Activated naive CD4-positive, alpha-beta T cell treated with anti-CD3 and anti-CD28 coated beads, Interleukin-2, amount 50 U/mL, for 24 hours (primary cell): ENCODE results near the gene IFNK.

Experiments
- H3K27ac Mint-ChIP-seq: one replicate; pipeline ENCODE4 v1.8.0; 2021; ENCODE audit warnings: mild to moderate bottlenecking, mixed read lengths
- H3K27me3 Mint-ChIP-seq: one replicate; pipeline ENCODE4 v1.8.0; 2021; ENCODE audit warnings: mixed read lengths
- H3K36me3 Mint-ChIP-seq: one replicate; pipeline ENCODE4 v1.8.0; 2021; ENCODE audit warnings: mixed read lengths
- H3K4me1 Mint-ChIP-seq: one replicate; pipeline ENCODE4 v1.8.0; 2021; ENCODE audit warnings: mixed read lengths
- H3K4me3 Mint-ChIP-seq: one replicate; pipeline ENCODE4 v1.8.0; 2021; ENCODE audit warnings: mild to moderate bottlenecking, mixed read lengths
- H3K9me3 Mint-ChIP-seq: one replicate; pipeline ENCODE4 v1.8.0; 2021; ENCODE audit warnings: mixed read lengths

Gene IFNK

GRCh38 chr9:27542508-27542907 lies 18.4 kb downstream of the IFNK start:
- H3K36me3 Mint-ChIP-seq: peaks cover 12% of the 10 kb centered on the region

GRCh38 chr9:27545471-27545870 lies 21.4 kb downstream of the IFNK start:
- Mint-ChIP-seq H3K27me3 (no peaks in the 10 kb centered on the region), H3K36me3 (peaks cover 11% of the 10 kb centered on the region), H3K4me1 (no peaks in the 10 kb centered on the region), H3K9me3 (no peaks in the 10 kb centered on the region), H3K4me3 (no peak overlapping the region), H3K27ac (no peak overlapping the region)

More at GRCh38 chr9:27542508-27542907, 18.4 kb downstream of the IFNK start:
- no peaks in the 10 kb centered on the region for H3K4me1 Mint-ChIP-seq
- no peak overlapping the region for H3K4me3 Mint-ChIP-seq
- H3K27me3 Mint-ChIP-seq: no peaks in the 10 kb centered on the region
- no peak overlapping the region for H3K27ac Mint-ChIP-seq
- no peaks in the 10 kb centered on the region for H3K9me3 Mint-ChIP-seq

DNA sequence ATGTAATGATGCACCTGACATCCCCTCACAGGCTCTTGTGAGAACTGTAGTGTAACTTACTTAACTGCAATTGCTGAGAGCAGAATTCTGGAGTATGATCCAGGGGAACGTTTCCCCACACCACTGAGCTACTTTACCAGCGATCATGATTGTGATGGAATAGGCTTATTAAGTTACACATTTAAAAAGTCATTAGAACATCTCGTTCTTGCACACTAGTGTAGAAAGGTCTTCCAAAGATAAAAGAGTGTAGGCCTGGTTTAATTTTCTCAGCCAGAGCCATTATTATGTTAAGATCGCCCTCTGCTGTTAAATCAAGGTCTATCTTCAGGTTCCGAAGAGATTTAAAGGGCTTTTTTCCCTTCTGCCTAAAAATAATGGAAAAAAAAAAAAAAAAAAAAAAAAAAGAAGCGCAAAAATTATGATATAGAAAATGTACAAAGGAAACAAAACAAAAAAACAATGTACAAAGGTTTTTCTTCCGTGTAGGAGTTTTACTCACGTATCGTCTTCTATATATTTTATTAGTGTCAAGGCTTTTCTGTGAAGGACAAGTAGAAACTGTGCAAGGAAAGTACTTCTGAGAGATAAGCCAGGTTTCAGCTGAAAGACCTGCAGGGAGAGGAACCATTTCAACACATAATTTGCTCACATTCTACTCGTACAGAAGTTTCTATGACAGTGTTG lies 24.1 kb downstream of the IFNK start:
- no peaks in the 10 kb centered on the region for H3K4me1 Mint-ChIP-seq
- no peaks in the 10 kb centered on the region for H3K9me3 Mint-ChIP-seq
- no peak overlapping the region for H3K27ac Mint-ChIP-seq
- H3K36me3 Mint-ChIP-seq: peaks cover 13% of the 10 kb centered on the region
- H3K27me3 Mint-ChIP-seq: no peaks in the 10 kb centered on the region
- no peak overlapping the region for H3K4me3 Mint-ChIP-seq

DNA sequence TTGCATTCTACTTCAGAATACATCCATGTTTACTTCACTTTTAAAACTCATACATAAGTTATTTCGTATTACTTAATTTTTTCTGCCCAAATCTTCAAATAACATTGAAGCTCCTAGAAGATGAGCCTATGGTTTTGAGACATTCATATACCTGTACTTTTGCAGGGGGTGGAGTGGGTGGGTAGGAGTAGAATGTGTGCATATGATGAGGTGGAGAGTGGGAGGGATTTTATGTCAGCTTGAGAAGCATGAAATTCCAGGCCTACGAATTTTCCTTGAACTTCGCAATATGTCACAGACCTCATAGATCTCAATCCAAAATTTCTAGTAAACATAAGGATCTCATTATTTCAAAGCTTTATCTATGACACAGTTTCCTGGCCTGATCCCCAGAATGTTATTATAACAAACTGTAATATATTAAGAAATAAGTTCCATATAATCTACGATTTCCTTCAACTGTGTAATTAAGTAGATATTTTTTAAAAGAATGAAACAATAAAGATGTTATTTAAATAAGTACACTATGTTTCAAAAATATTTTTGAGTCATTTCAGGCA lies 25.2 kb downstream of the IFNK start:
- Mint-ChIP-seq H3K27me3 (no peaks in the 10 kb centered on the region), H3K27ac (no peak overlapping the region), H3K9me3 (no peaks in the 10 kb centered on the region), H3K36me3 (peaks cover 20% of the 10 kb centered on the region), H3K4me1 (no peaks in the 10 kb centered on the region), H3K4me3 (no peak overlapping the region)

DNA sequence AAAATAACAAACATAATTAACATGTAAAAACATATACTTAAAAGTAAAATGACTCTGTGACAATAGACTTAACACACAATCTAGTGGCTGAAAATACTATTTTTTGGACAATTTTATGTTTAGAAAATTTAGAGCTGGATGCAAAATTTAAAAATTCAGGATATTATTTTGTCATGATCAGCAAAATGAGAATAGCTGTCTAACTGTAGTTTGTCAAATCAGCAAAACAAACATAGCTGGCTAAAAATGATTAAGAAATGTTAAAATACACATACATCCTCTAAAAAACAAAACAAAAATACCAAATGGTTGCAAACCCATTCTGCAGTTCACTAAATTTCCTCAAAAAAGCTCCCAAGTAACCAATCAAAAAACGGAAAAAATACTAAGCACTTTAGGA lies 30.6 kb downstream of the IFNK start:
- H3K4me1 Mint-ChIP-seq: no peaks in the 10 kb centered on the region
- H3K4me3 Mint-ChIP-seq: no peak overlapping the region
- no peaks in the 10 kb centered on the region for H3K27me3 Mint-ChIP-seq
- no peaks in the 10 kb centered on the region for H3K9me3 Mint-ChIP-seq
- H3K36me3 Mint-ChIP-seq: peaks cover 23% of the 10 kb centered on the region
- H3K27ac Mint-ChIP-seq: no peak overlapping the region

DNA sequence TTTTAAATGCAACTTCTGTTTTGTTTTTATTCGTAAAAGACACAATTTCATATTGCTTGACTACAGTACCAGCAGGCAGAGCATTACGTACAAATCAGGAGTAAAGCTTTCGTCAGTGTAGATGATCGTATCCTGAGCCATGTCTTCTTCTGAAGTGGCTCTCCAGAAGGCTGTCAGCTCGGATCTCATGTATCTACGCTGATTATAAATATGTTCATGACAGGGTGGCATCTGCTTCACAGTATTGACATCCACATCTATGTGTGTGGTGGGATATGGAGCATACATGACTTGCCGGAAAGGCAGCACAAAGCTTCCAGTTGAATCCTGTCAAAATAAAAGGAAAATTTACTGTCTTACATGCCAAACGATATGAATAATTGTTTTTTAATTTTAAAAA lies 32.4 kb downstream of the IFNK start:
- Mint-ChIP-seq H3K4me1 (peaks cover 1% of the 10 kb centered on the region), H3K27ac (no peak overlapping the region), H3K36me3 (peaks cover 25% of the 10 kb centered on the region), H3K4me3 (no peak overlapping the region), H3K27me3 (no peaks in the 10 kb centered on the region), H3K9me3 (no peaks in the 10 kb centered on the region)

GRCh38 chr9:27558307-27558706 lies 34.2 kb downstream of the IFNK start:
- Mint-ChIP-seq H3K36me3 (peaks cover 23% of the 10 kb centered on the region), H3K27ac (no peak overlapping the region), H3K4me1 (peaks cover 5% of the 10 kb centered on the region), H3K9me3 (no peaks in the 10 kb centered on the region), H3K4me3 (no peak overlapping the region), H3K27me3 (no peaks in the 10 kb centered on the region)

- peaks cover 13% of the 10 kb centered on the region for H3K36me3 Mint-ChIP-seq
- no peaks in the 10 kb centered on the region for H3K27me3 Mint-ChIP-seq
- H3K4me1 Mint-ChIP-seq: peaks cover 23% of the 10 kb centered on the region
- H3K9me3 Mint-ChIP-seq: no peaks in the 10 kb centered on the region
- no peak overlapping the region for H3K4me3 Mint-ChIP-seq
- no peak overlapping the region for H3K27ac Mint-ChIP-seq
Measured at GRCh38 chr9:27560457-27560856, 36.4 kb downstream of the IFNK start.

- Mint-ChIP-seq H3K4me1 (peaks cover 31% of the 10 kb centered on the region), H3K27ac (no peak overlapping the region), H3K36me3 (peaks cover 13% of the 10 kb centered on the region), H3K4me3 (no peak overlapping the region), H3K9me3 (no peaks in the 10 kb centered on the region), H3K27me3 (no peaks in the 10 kb centered on the region)
Measured at GRCh38 chr9:27561685-27562084, 37.6 kb downstream of the IFNK start.

DNA sequence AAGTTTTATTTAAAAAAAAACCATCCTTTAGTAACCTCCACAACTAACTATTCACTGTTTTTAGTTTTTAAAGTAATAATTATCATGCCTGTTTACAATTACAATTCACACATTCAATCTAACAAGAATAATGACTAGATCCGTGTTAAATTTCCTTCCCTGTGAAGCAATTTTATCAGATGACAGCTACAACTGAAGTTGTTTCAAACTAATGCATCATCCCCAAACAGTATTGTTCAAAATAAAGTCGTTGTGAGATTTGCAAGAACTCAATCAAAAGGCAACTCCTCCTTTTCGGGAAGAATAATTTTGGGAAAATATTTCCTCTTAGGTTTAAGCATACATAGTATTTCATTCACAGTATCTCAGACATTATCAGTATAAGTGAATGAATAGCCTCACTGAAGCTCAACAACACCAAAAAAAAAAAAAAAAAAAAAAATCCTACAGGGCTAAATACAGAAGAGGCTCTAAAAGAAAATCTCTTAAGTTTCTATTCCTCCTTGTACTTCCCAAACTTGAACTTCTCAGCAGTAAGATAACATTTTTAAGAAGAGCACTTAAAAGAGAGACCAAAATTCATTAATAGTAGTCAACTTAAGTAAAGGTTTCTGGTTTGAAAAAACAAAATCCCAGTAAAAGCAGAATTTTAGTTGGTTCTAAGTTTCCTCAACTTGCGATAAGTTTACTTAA lies 39.8 kb downstream of the IFNK start:
- Mint-ChIP-seq H3K4me1 (peaks cover 49% of the 10 kb centered on the region), H3K4me3 (no peak overlapping the region), H3K36me3 (peaks cover 19% of the 10 kb centered on the region), H3K27ac (peak overlapping the region; percentile 65), H3K9me3 (no peaks in the 10 kb centered on the region), H3K27me3 (no peaks in the 10 kb centered on the region)

DNA sequence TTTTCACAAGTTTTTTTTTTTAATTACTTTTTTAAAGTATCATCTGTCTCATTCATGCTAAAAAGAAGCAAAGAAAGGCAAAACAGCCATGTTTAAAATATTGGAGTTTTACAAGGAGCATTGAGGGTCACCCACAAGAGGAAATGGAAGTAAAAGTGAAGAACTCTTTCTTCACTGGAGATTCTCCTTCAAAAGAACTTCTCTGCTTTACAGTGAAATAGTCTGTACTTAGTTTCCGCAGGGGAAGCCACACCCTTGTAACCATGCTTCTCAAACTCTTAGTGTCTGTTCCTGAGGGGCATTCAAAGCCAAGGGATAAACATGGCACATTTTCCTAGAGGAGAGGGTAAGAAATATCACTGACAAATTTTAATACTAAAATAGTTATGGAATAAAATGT lies 40.6 kb downstream of the IFNK start:
- H3K36me3 Mint-ChIP-seq: peaks cover 19% of the 10 kb centered on the region
- peak overlapping the region; percentile 72 for H3K27ac Mint-ChIP-seq
- peak overlapping the region; percentile 19 for H3K4me3 Mint-ChIP-seq
- no peaks in the 10 kb centered on the region for H3K27me3 Mint-ChIP-seq
- H3K4me1 Mint-ChIP-seq: peaks cover 52% of the 10 kb centered on the region
- H3K9me3 Mint-ChIP-seq: no peaks in the 10 kb centered on the region

GRCh38 chr9:27565696-27566095 lies 41.6 kb downstream of the IFNK start:
- Mint-ChIP-seq H3K9me3 (no peaks in the 10 kb centered on the region), H3K36me3 (peaks cover 19% of the 10 kb centered on the region), H3K27me3 (no peaks in the 10 kb centered on the region), H3K4me3 (no peak overlapping the region), H3K4me1 (peaks cover 56% of the 10 kb centered on the region), H3K27ac (no peak overlapping the region)

- H3K9me3 Mint-ChIP-seq: no peaks in the 10 kb centered on the region
- no peak overlapping the region for H3K4me3 Mint-ChIP-seq
- H3K4me1 Mint-ChIP-seq: peaks cover 60% of the 10 kb centered on the region
- H3K27ac Mint-ChIP-seq: no peak overlapping the region
- no peaks in the 10 kb centered on the region for H3K27me3 Mint-ChIP-seq
- H3K36me3 Mint-ChIP-seq: peaks cover 18% of the 10 kb centered on the region
Measured at GRCh38 chr9:27566118-27566517, 42.0 kb downstream of the IFNK start.

DNA sequence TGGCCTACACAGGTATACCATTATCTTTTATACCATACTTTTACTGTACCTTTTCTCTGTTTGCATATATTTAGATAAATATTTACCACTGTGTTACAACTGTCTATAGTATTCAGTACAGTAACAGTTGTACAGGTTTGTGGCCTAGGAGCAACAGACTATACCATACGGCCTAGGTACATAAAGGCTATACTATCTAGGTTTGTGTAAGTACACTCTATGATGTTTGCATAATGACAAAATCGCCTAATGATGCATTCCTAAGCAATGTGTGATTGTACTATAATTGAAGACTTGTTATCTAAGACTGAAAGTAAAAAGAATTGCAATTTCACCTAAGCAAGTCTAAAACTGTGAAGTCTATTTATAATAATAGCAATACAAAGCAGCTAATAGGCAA lies 45.3 kb downstream of the IFNK start:
- H3K27ac Mint-ChIP-seq: no peak overlapping the region
- H3K4me3 Mint-ChIP-seq: no peak overlapping the region
- H3K27me3 Mint-ChIP-seq: no peaks in the 10 kb centered on the region
- no peaks in the 10 kb centered on the region for H3K9me3 Mint-ChIP-seq
- H3K4me1 Mint-ChIP-seq: peaks cover 73% of the 10 kb centered on the region
- peaks cover 12% of the 10 kb centered on the region for H3K36me3 Mint-ChIP-seq

GRCh38 chr9:27571011-27571410 lies 46.9 kb downstream of the IFNK start:
- Mint-ChIP-seq H3K9me3 (no peaks in the 10 kb centered on the region), H3K4me3 (no peak overlapping the region), H3K27ac (no peak overlapping the region), H3K27me3 (no peaks in the 10 kb centered on the region), H3K4me1 (peaks cover 65% of the 10 kb centered on the region), H3K36me3 (peaks cover 10% of the 10 kb centered on the region)

- peaks cover 58% of the 10 kb centered on the region for H3K4me1 Mint-ChIP-seq
- H3K27me3 Mint-ChIP-seq: no peaks in the 10 kb centered on the region
- H3K36me3 Mint-ChIP-seq: peaks cover 5% of the 10 kb centered on the region
- H3K4me3 Mint-ChIP-seq: peak overlapping the region; percentile 93
- H3K27ac Mint-ChIP-seq: peak overlapping the region; percentile 95
- H3K9me3 Mint-ChIP-seq: no peaks in the 10 kb centered on the region
Measured at GRCh38 chr9:27572061-27572460, 48.0 kb downstream of the IFNK start.
